ENCODE results near the gene LRP1B. TPM values are rescaled to one million over a fixed set of nuclear protein-coding genes. Genes with fewer than 3 reads are reported as not detected.

LRP1B gene
- total RNA-seq, 1 experiment from 2014 or later = 0.17 TPM

GRCh38 chr2:142008135-142008744 lies 122.6 kb downstream of the LRP1B start:
- no peak for DNase-seq
- Histone ChIP-seq H3K36me3 (replicated peaks; ENCODE audit: control insufficient read depth, insufficient read depth, low read length) (no peaks in the 10 kb centered on the region), H3K27me3 (ENCODE audit: control insufficient read depth, insufficient read depth, low read length) (no peaks in the 10 kb centered on the region), H3K4me3 (ENCODE audit: insufficient read depth, low read depth, low read length) (no peak overlapping the region)

GRCh38 chr2:141994066-141994465 lies 136.8 kb downstream of the LRP1B start:
- no peak for DNase-seq
- H3K4me3 ChIP-seq (ENCODE audit: insufficient read depth, low read depth, low read length) = no peak overlapping the region
- H3K27me3 ChIP-seq (ENCODE audit: control insufficient read depth, insufficient read depth, low read length) = no peaks in the 10 kb centered on the region
- no peaks in the 10 kb centered on the region for H3K36me3 ChIP-seq (replicated peaks; ENCODE audit: control insufficient read depth, insufficient read depth, low read length)

GRCh38 chr2:141992695-141993094 lies 138.1 kb downstream of the LRP1B start:
- H3K4me3 ChIP-seq (ENCODE audit: insufficient read depth, low read depth, low read length) = no peak overlapping the region

GRCh38 chr2:141968433-141968832 lies 162.4 kb downstream of the LRP1B start:
- no peaks in the 10 kb centered on the region for H3K36me3 ChIP-seq (replicated peaks; ENCODE audit: control insufficient read depth, insufficient read depth, low read length)
- no peak overlapping the region for H3K4me3 ChIP-seq (ENCODE audit: insufficient read depth, low read depth, low read length)
- no peak for DNase-seq
- no peaks in the 10 kb centered on the region for H3K27me3 ChIP-seq (ENCODE audit: control insufficient read depth, insufficient read depth, low read length)

More at GRCh38 chr2:141992695-141993094, 138.1 kb downstream of the LRP1B start:
- Histone ChIP-seq H3K27me3 (ENCODE audit: control insufficient read depth, insufficient read depth, low read length) (no peaks in the 10 kb centered on the region), H3K36me3 (replicated peaks; ENCODE audit: control insufficient read depth, insufficient read depth, low read length) (no peaks in the 10 kb centered on the region)
- DNase-seq = no peak

- H3K27me3 ChIP-seq (ENCODE audit: control insufficient read depth, insufficient read depth, low read length) = no peaks in the 10 kb centered on the region
- H3K36me3 ChIP-seq (replicated peaks; ENCODE audit: control insufficient read depth, insufficient read depth, low read length) = no peaks in the 10 kb centered on the region
- H3K4me3 ChIP-seq (ENCODE audit: insufficient read depth, low read depth, low read length) = no peak overlapping the region
- no peak for DNase-seq
These were observed 162.8 kb downstream of the LRP1B start for GRCh38 chr2:141967980-141968379.

- Histone ChIP-seq H3K27me3 (ENCODE audit: control insufficient read depth, insufficient read depth, low read length) (no peaks in the 10 kb centered on the region), H3K36me3 (replicated peaks; ENCODE audit: control insufficient read depth, insufficient read depth, low read length) (no peaks in the 10 kb centered on the region), H3K4me3 (ENCODE audit: insufficient read depth, low read depth, low read length) (no peak overlapping the region)
- no peak for DNase-seq
These were observed 163.3 kb downstream of the LRP1B start for GRCh38 chr2:141967503-141967902.

GRCh38 chr2:141959941-141960340 lies 170.9 kb downstream of the LRP1B start:
- no peak for DNase-seq
- no peak overlapping the region for H3K4me3 ChIP-seq (ENCODE audit: insufficient read depth, low read depth, low read length)

GRCh38 chr2:141959016-141959415 lies 171.8 kb downstream of the LRP1B start:
- no peaks in the 10 kb centered on the region for H3K27me3 ChIP-seq (ENCODE audit: control insufficient read depth, insufficient read depth, low read length)
- H3K36me3 ChIP-seq (replicated peaks; ENCODE audit: control insufficient read depth, insufficient read depth, low read length) = no peaks in the 10 kb centered on the region
- no peak overlapping the region for H3K4me3 ChIP-seq (ENCODE audit: insufficient read depth, low read depth, low read length)
- DNase-seq = no peak

More at GRCh38 chr2:141959941-141960340, 170.9 kb downstream of the LRP1B start:
- Histone ChIP-seq H3K27me3 (ENCODE audit: control insufficient read depth, insufficient read depth, low read length) (no peaks in the 10 kb centered on the region), H3K36me3 (replicated peaks; ENCODE audit: control insufficient read depth, insufficient read depth, low read length) (no peaks in the 10 kb centered on the region)

- no peak overlapping the region for H3K4me3 ChIP-seq (ENCODE audit: insufficient read depth, low read depth, low read length)
- no peaks in the 10 kb centered on the region for H3K36me3 ChIP-seq (replicated peaks; ENCODE audit: control insufficient read depth, insufficient read depth, low read length)
- no peak for DNase-seq
- no peaks in the 10 kb centered on the region for H3K27me3 ChIP-seq (ENCODE audit: control insufficient read depth, insufficient read depth, low read length)
These were observed 172.9 kb downstream of the LRP1B start for GRCh38 chr2:141957827-141958450.

GRCh38 chr2:141957321-141957720 lies 173.5 kb downstream of the LRP1B start:
- DNase-seq = no peak
- Histone ChIP-seq H3K4me3 (ENCODE audit: insufficient read depth, low read depth, low read length) (no peak overlapping the region), H3K36me3 (replicated peaks; ENCODE audit: control insufficient read depth, insufficient read depth, low read length) (no peaks in the 10 kb centered on the region), H3K27me3 (ENCODE audit: control insufficient read depth, insufficient read depth, low read length) (no peaks in the 10 kb centered on the region)

GRCh38 chr2:141947396-141948114 lies 183.3 kb downstream of the LRP1B start:
- Histone ChIP-seq H3K27me3 (ENCODE audit: control insufficient read depth, insufficient read depth, low read length) (no peaks in the 10 kb centered on the region), H3K4me3 (ENCODE audit: insufficient read depth, low read depth, low read length) (no peak overlapping the region), H3K36me3 (replicated peaks; ENCODE audit: control insufficient read depth, insufficient read depth, low read length) (no peaks in the 10 kb centered on the region)
- no peak for DNase-seq

GRCh38 chr2:141946016-141946415 lies 184.8 kb downstream of the LRP1B start:
- Histone ChIP-seq H3K27me3 (ENCODE audit: control insufficient read depth, insufficient read depth, low read length) (no peaks in the 10 kb centered on the region), H3K36me3 (replicated peaks; ENCODE audit: control insufficient read depth, insufficient read depth, low read length) (no peaks in the 10 kb centered on the region), H3K4me3 (ENCODE audit: insufficient read depth, low read depth, low read length) (no peak overlapping the region)
- DNase-seq = no peak

GRCh38 chr2:141943918-141944317 lies 186.9 kb downstream of the LRP1B start:
- no peak for DNase-seq
- Histone ChIP-seq H3K4me3 (ENCODE audit: insufficient read depth, low read depth, low read length) (no peak overlapping the region), H3K36me3 (replicated peaks; ENCODE audit: control insufficient read depth, insufficient read depth, low read length) (no peaks in the 10 kb centered on the region)

GRCh38 chr2:141942006-141942789 lies 188.6 kb downstream of the LRP1B start:
- H3K27me3 ChIP-seq (ENCODE audit: control insufficient read depth, insufficient read depth, low read length) = no peaks in the 10 kb centered on the region
- no peak for DNase-seq
- H3K4me3 ChIP-seq (ENCODE audit: insufficient read depth, low read depth, low read length) = no peak overlapping the region
- no peaks in the 10 kb centered on the region for H3K36me3 ChIP-seq (replicated peaks; ENCODE audit: control insufficient read depth, insufficient read depth, low read length)

More at GRCh38 chr2:141943918-141944317, 186.9 kb downstream of the LRP1B start:
- no peaks in the 10 kb centered on the region for H3K27me3 ChIP-seq (ENCODE audit: control insufficient read depth, insufficient read depth, low read length)

Data from H7 (cell line).